ENCODE measurements around the gene HNF4A. TPM values are rescaled to one million over a fixed set of nuclear protein-coding genes. Genes with fewer than 3 reads are reported as not detected.

HNF4A gene
- total RNA-seq, 1 donor from 2014 or later = not detected

DNA sequence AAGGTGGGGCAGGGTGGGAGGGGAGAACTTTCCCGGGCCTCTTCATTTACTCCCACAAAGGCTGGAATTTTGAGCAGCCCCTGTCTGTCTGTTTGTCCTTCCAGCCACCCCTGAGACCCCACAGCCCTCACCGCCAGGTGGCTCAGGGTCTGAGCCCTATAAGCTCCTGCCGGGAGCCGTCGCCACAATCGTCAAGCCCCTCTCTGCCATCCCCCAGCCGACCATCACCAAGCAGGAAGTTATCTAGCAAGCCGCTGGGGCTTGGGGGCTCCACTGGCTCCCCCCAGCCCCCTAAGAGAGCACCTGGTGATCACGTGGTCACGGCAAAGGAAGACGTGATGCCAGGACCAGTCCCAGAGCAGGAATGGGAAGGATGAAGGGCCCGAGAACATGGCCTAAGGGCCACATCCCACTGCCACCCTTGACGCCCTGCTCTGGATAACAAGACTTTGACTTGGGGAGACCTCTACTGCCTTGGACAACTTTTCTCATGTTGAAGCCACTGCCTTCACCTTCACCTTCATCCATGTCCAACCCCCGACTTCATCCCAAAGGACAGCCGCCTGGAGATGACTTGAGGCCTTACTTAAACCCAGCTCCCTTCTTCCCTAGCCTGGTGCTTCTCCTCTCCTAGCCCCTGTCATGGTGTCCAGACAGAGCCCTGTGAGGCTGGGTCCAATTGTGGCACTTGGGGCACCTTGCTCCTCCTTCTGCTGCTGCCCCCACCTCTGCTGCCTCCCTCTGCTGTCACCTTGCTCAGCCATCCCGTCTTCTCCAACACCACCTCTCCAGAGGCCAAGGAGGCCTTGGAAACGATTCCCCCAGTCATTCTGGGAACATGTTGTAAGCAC is 74.1 kb downstream of the HNF4A start:
- no peaks in the 10 kb centered on the region for H3K9me3 Mint-ChIP-seq
- ATAC-seq (ENCODE audit: low read depth) = no peak
- no peaks in the 10 kb centered on the region for H3K36me3 Mint-ChIP-seq (ENCODE audit: low read depth)
- no peak overlapping the region for H3K27ac Mint-ChIP-seq
- POLR2A ChIA-PET = no interaction called here
- intact Hi-C loops (cut with micrococcal nuclease) = no loop called here
- no peak for DNase-seq
- TF ChIP-seq, protein P1, sequence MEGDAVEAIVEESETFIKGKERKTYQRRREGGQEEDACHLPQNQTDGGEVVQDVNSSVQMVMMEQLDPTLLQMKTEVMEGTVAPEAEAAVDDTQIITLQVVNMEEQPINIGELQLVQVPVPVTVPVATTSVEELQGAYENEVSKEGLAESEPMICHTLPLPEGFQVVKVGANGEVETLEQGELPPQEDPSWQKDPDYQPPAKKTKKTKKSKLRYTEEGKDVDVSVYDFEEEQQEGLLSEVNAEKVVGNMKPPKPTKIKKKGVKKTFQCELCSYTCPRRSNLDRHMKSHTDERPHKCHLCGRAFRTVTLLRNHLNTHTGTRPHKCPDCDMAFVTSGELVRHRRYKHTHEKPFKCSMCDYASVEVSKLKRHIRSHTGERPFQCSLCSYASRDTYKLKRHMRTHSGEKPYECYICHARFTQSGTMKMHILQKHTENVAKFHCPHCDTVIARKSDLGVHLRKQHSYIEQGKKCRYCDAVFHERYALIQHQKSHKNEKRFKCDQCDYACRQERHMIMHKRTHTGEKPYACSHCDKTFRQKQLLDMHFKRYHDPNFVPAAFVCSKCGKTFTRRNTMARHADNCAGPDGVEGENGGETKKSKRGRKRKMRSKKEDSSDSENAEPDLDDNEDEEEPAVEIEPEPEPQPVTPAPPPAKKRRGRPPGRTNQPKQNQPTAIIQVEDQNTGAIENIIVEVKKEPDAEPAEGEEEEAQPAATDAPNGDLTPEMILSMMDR (IDR thresholded peaks at IDR 0.05) = no peak
- peaks cover 4% of the 10 kb centered on the region for H3K27me3 Mint-ChIP-seq
- H3K4me3 Mint-ChIP-seq = no peak overlapping the region
- CTCF ChIA-PET = no interaction called here
- no peaks in the 10 kb centered on the region for H3K4me1 Mint-ChIP-seq

DNA sequence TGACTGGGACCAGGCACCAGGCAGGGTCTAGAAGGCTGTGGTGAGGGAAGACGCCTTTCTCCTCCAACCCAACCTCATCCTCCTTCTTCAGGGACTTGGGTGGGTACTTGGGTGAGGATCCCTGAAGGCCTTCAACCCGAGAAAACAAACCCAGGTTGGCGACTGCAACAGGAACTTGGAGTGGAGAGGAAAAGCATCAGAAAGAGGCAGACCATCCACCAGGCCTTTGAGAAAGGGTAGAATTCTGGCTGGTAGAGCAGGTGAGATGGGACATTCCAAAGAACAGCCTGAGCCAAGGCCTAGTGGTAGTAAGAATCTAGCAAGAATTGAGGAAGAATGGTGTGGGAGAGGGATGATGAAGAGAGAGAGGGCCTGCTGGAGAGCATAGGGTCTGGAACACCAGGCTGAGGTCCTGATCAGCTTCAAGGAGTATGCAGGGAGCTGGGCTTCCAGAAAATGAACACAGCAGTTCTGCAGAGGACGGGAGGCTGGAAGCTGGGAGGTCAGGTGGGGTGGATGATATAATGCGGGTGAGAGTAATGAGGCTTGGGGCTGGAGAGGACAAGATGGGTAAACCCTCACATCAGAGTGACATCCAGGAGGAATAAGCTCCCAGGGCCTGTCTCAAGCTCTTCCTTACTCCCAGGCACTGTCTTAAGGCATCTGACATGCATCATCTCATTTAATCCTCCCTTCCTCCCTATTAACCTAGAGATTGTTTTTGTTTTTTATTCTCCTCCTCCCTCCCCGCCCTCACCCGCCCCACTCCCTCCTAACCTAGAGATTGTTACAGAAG is 75.0 kb downstream of the HNF4A start:
- Mint-ChIP-seq H3K27ac (no peak overlapping the region), H3K36me3 (ENCODE audit: low read depth) (no peaks in the 10 kb centered on the region), H3K9me3 (no peaks in the 10 kb centered on the region), H3K27me3 (peaks cover 4% of the 10 kb centered on the region), H3K4me3 (no peak overlapping the region), H3K4me1 (no peaks in the 10 kb centered on the region)
- POLR2A ChIA-PET = no interaction called here
- intact Hi-C loops (cut with micrococcal nuclease) = no loop called here
- CTCF ChIA-PET = no interaction called here
- ATAC-seq (ENCODE audit: low read depth) (no peak), DNase-seq (no peak)
- TF ChIP-seq, protein P1 (IDR thresholded peaks at IDR 0.05) = no peak

- peaks cover 4% of the 10 kb centered on the region for H3K27me3 Mint-ChIP-seq
- no peaks in the 10 kb centered on the region for H3K36me3 Mint-ChIP-seq (ENCODE audit: low read depth)
- CTCF ChIA-PET = no interaction called here
- POLR2A ChIA-PET = no interaction called here
- no peak overlapping the region for H3K27ac Mint-ChIP-seq
- intact Hi-C loops (cut with micrococcal nuclease) = no loop called here
- ATAC-seq (ENCODE audit: low read depth) = no peak
- no peaks in the 10 kb centered on the region for H3K9me3 Mint-ChIP-seq
- H3K4me1 Mint-ChIP-seq = no peaks in the 10 kb centered on the region
- H3K4me3 Mint-ChIP-seq = no peak overlapping the region
- TF ChIP-seq, protein P1 (IDR thresholded peaks at IDR 0.05) = no peak
- no peak for DNase-seq
Measured at GRCh38 chr20:44431118-44431501, 75.6 kb downstream of the HNF4A start.

- Mint-ChIP-seq H3K4me3 (no peak overlapping the region), H3K9me3 (no peaks in the 10 kb centered on the region), H3K27me3 (peaks cover 4% of the 10 kb centered on the region), H3K36me3 (ENCODE audit: low read depth) (no peaks in the 10 kb centered on the region), H3K27ac (no peak overlapping the region), H3K4me1 (no peaks in the 10 kb centered on the region)
- intact Hi-C loops (cut with micrococcal nuclease) = no loop called here
- ChIA-PET CTCF (no interaction called here), POLR2A (interaction anchor here (0.6 kb wide), 1 partner anchor 98 kb away, joined by 3 read pairs; no protein-coding TSS in a partner anchor)
- TF ChIP-seq, protein P1 (IDR thresholded peaks at IDR 0.05) = no peak
- DNase-seq (no peak), ATAC-seq (ENCODE audit: low read depth) (no peak)
Measured at GRCh38 chr20:44431502-44432234, 76.2 kb downstream of the HNF4A start.
